ENCODE results near the gene STXBP6. TPM values are rescaled to one million over a fixed set of nuclear protein-coding genes. Genes with fewer than 3 reads are reported as not detected.

Gene STXBP6
- total and polyA plus RNA-seq, 7 donors: 7.1 to 32.8 (median 14.3) TPM

- DNase-seq: no peak
- Histone ChIP-seq H3K27me3 (no peaks in the 10 kb centered on the region), H3K36me3 (no peaks in the 10 kb centered on the region), H3K9me3 (no peaks in the 10 kb centered on the region), H3K4me1 (peaks cover 0 to 21% (median 17%) of the 10 kb centered on the region in 4 donors), H3K4me3 (no peak overlapping the region), H3K27ac (no peak overlapping the region)
- 91 to 92% methylated on average over 8 of the region's 8 CpGs for WGBS, 2 donors
- intact Hi-C loops (cut with DNase I): loop anchor here (10.0 kb wide), 1 partner anchor 92 kb away; no protein-coding TSS in a partner anchor
- TF ChIP-seq POLR2AphosphoS5 (IDR thresholded peaks at IDR 0.05) (no peak), CTCF (IDR thresholded peaks at IDR 0.05) (no peak), EP300 (IDR thresholded peaks at IDR 0.05) (no peak)
Observed at GRCh38 chr14:24952851-24953666, 96.9 kb downstream of the STXBP6 start.

- H3K27me3 ChIP-seq: no peaks in the 10 kb centered on the region
- intact Hi-C loops (cut with DNase I): no loop called here
- 94 to 95% methylated on average over 1 of the region's 1 CpG for WGBS, 2 donors
- no peak overlapping the region for H3K4me3 ChIP-seq
- no peak overlapping the region for H3K27ac ChIP-seq
- no peaks in the 10 kb centered on the region for H3K36me3 ChIP-seq
- H3K4me1 ChIP-seq: peaks cover 0 to 6% (median 5%) of the 10 kb centered on the region in 4 donors
- no peak for DNase-seq
- H3K9me3 ChIP-seq: no peaks in the 10 kb centered on the region
- TF ChIP-seq EP300 (IDR thresholded peaks at IDR 0.05) (no peak), CTCF (IDR thresholded peaks at IDR 0.05) (no peak), POLR2AphosphoS5 (IDR thresholded peaks at IDR 0.05) (no peak), POLR2A (IDR thresholded peaks at IDR 0.05) (no peak)
Observed at GRCh38 chr14:24948261-24948847, 101.6 kb downstream of the STXBP6 start.

- intact Hi-C loops (cut with DNase I): no loop called here
- Histone ChIP-seq H3K4me3 (no peak overlapping the region), H3K27me3 (no peaks in the 10 kb centered on the region), H3K9me3 (no peaks in the 10 kb centered on the region), H3K27ac (no peak overlapping the region), H3K4me1 (peaks cover 0 to 6% (median 5%) of the 10 kb centered on the region in 4 donors), H3K36me3 (no peaks in the 10 kb centered on the region)
- WGBS, 2 donors: 87 to 98% methylated on average over 6 of the region's 6 CpGs
- DNase-seq: no peak
- no peak for TF ChIP-seq CTCF (IDR thresholded peaks at IDR 0.05)
- TF ChIP-seq EP300 (IDR thresholded peaks at IDR 0.05): no peak
- no peak for TF ChIP-seq POLR2A (IDR thresholded peaks at IDR 0.05)
- no peak for TF ChIP-seq POLR2AphosphoS5 (IDR thresholded peaks at IDR 0.05)
Observed at GRCh38 chr14:24947131-24947530, 102.8 kb downstream of the STXBP6 start.

GRCh38 chr14:24944800-24945199, 105.1 kb downstream of the STXBP6 start:
- Histone ChIP-seq H3K9me3 (no peaks in the 10 kb centered on the region), H3K27me3 (no peaks in the 10 kb centered on the region), H3K36me3 (no peaks in the 10 kb centered on the region), H3K4me1 (peaks cover 0 to 6% (median 5%) of the 10 kb centered on the region in 4 donors), H3K27ac (no peak overlapping the region), H3K4me3 (no peak overlapping the region)
- WGBS, 2 donors: 33 to 73% methylated on average over 2 of the region's 2 CpGs
- TF ChIP-seq POLR2A (IDR thresholded peaks at IDR 0.05) (no peak), POLR2AphosphoS5 (IDR thresholded peaks at IDR 0.05) (no peak), EP300 (IDR thresholded peaks at IDR 0.05) (no peak), CTCF (IDR thresholded peaks at IDR 0.05) (no peak)
- DNase-seq: no peak
- intact Hi-C loops (cut with DNase I): no loop called here
